ENCODE data around the gene TLE5.

GRCh38 chr19:3062165-3063105, at the start of gene TLE5:
- TF ChIP-seq, protein P1, sequence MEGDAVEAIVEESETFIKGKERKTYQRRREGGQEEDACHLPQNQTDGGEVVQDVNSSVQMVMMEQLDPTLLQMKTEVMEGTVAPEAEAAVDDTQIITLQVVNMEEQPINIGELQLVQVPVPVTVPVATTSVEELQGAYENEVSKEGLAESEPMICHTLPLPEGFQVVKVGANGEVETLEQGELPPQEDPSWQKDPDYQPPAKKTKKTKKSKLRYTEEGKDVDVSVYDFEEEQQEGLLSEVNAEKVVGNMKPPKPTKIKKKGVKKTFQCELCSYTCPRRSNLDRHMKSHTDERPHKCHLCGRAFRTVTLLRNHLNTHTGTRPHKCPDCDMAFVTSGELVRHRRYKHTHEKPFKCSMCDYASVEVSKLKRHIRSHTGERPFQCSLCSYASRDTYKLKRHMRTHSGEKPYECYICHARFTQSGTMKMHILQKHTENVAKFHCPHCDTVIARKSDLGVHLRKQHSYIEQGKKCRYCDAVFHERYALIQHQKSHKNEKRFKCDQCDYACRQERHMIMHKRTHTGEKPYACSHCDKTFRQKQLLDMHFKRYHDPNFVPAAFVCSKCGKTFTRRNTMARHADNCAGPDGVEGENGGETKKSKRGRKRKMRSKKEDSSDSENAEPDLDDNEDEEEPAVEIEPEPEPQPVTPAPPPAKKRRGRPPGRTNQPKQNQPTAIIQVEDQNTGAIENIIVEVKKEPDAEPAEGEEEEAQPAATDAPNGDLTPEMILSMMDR (IDR thresholded peaks at IDR 0.05): peak in 1 of 7 experiments; percentile 5
- no peak for TF ChIP-seq POLR2A (IDR thresholded peaks at IDR 0.05)
